HepG2 (cell line): Measurements from ENCODE around the gene SPCS2. TPM values are rescaled to one million over a fixed set of nuclear protein-coding genes. Genes with fewer than 3 reads are reported as not detected.

Experiments used
- ATAC-seq: fragments of 200-7000 bp; cut with Tn5 transposase; 3 replicates; pipeline ENCODE4 v1.9.1; 2020; ENCODE audit warnings: mild to moderate bottlenecking, moderate library complexity
- BruUV-seq: library from RNA; stranded (reverse); fragments of 400-500 nt; replicated peaks from 2 replicates; lab custom pipeline; 2021; lab: Mats Ljungman, UMichigan
- CTCF ChIA-PET: fragments of 300-600 bp; formaldehyde crosslinking; extraction: SDS; loops from one replicate; lab custom pipeline; 2021; ENCODE audit warnings: low total read pairs, inconsistent platforms, low intra/inter-chr PET ratio; lab: Yijun Ruan, JAX
- POLR2A ChIA-PET: fragments of 350-600 bp; sonication (Branson Sonifier 250); formaldehyde crosslinking; loops from one replicate; lab custom pipeline; 2020; ENCODE audit warnings: antibody characterized with exemption, inconsistent platforms; lab: Yijun Ruan, JAX
- DNase-seq: peaks from one replicate; pipeline ENCODE4 v3.0.0-alpha.2; 2015; ENCODE audit warnings: low spot score
- FAIRE-seq: peaks from 3 replicates; lab custom pipeline; 2011; peaks lifted over from hg19 to GRCh38; lab: Jason Lieb, UNC
- H2AFZ ChIP-seq: one replicate; pipeline ENCODE4 v1.6.1; 2011; ENCODE audit warnings: low read length, inconsistent platforms
- H3K27ac ChIP-seq: fragments of 300-600 bp; 3 replicates; pipeline ENCODE4 v1.8.0; 2011; ENCODE audit warnings: mixed run types, mild to moderate bottlenecking, mixed read lengths, low read length, inconsistent platforms; ENCODE audit not compliant: insufficient read depth; ENCODE audit errors: extremely low read length
- H3K27me3 ChIP-seq, 2 experiments: fragments of 200-600 bp in 1 of 2; 2 replicates in 1 of 2; 3 replicates in 1 of 2; pipeline versions ENCODE4 v1.6.0 to v1.8.0; 2011; ENCODE audit warnings: low read length in 2 of 2, mild to moderate bottlenecking in 2 of 2, moderate library complexity in 2 of 2, inconsistent platforms in 1 of 2; ENCODE audit not compliant: insufficient read depth in 2 of 2, control insufficient read depth in 1 of 2
- H3K36me3 ChIP-seq, 2 experiments: fragments of 200-600 bp in 1 of 2; replicated peaks in 1 of 2; 2 replicates in 1 of 2; 3 replicates in 1 of 2; pipeline versions ENCODE4 v1.5.1 to v1.8.0; 2011; ENCODE audit warnings: low read length in 2 of 2, inconsistent platforms in 1 of 2; ENCODE audit not compliant: insufficient read depth in 2 of 2, control insufficient read depth in 1 of 2
- H3K4me1 ChIP-seq: 2 replicates; pipeline ENCODE4 v1.5.1; 2012; ENCODE audit warnings: low read length, inconsistent platforms; ENCODE audit not compliant: insufficient read depth
- H3K4me2 ChIP-seq: 2 replicates; pipeline ENCODE4 v1.6.0; 2011; ENCODE audit warnings: low read depth, low read length, inconsistent platforms
- H3K4me3 ChIP-seq, 3 experiments: fragments of 200-600 bp in 1 of 3; sonication (generic), shearing (Covaris generic) in 1 of 3; replicated peaks in 1 of 3; 2 replicates each; pipeline ENCODE4 v1.5.1; 2011 to 2016; ENCODE audit warnings: low read length in 3 of 3, inconsistent platforms in 2 of 3, low read depth in 2 of 3, mild to moderate bottlenecking in 2 of 3, control low read depth in 1 of 3, mixed read lengths in 1 of 3; ENCODE audit not compliant: insufficient read depth in 1 of 3
- H3K79me2 ChIP-seq: one replicate; pipeline ENCODE4 v1.6.1; 2011; ENCODE audit warnings: low read length, inconsistent platforms; ENCODE audit not compliant: insufficient read depth
- H3K9ac ChIP-seq: 2 replicates; pipeline ENCODE4 v1.6.0; 2011; ENCODE audit warnings: mild to moderate bottlenecking, low read depth, low read length, inconsistent platforms; ENCODE audit not compliant: insufficient read depth
- H3K9me3 ChIP-seq: 2 replicates; pipeline ENCODE4 v1.5.1; 2012; ENCODE audit warnings: mild to moderate bottlenecking, low read length
- H4K20me1 ChIP-seq: 2 replicates; pipeline ENCODE4 v1.6.0; 2011; ENCODE audit warnings: inconsistent platforms, mild to moderate bottlenecking, low read length, moderate library complexity; ENCODE audit not compliant: insufficient read depth
- DNMT1 ChIP-seq: sonication (generic); formaldehyde crosslinking; IDR thresholded peaks from 2 replicates; pipeline ENCODE4 v1.5.1; 2020; ENCODE audit warnings: mild to moderate bottlenecking, missing genetic modification reagents
- FOXJ3 ChIP-seq: sonication (generic); formaldehyde crosslinking; IDR thresholded peaks from 2 replicates; pipeline ENCODE4 v1.4.0; 2020; ENCODE audit warnings: missing genetic modification reagents, mild to moderate bottlenecking, borderline replicate concordance
- KAT8 ChIP-seq: IDR thresholded peaks from 2 replicates; pipeline ENCODE4 v1.6.1; 2016; ENCODE audit warnings: missing genetic modification reagents, missing compliant biosample characterization
- KIAA2018 ChIP-seq: sonication (generic); formaldehyde crosslinking; IDR thresholded peaks from 2 replicates; pipeline ENCODE4 v1.5.0; 2020; ENCODE audit warnings: mild to moderate bottlenecking, missing genetic modification reagents, borderline replicate concordance
- PLSCR1 ChIP-seq: sonication (generic); formaldehyde crosslinking; IDR thresholded peaks from 2 replicates; pipeline ENCODE4 v1.5.0; 2020; ENCODE audit warnings: missing genetic modification reagents, mild to moderate bottlenecking, borderline replicate concordance
- SUZ12 ChIP-seq: fragments of 150-350 bp; IDR thresholded peaks from 2 replicates; pipeline ENCODE4 v1.6.1; 2014; ENCODE audit warnings: low read depth, low read length
- ZBTB21 ChIP-seq: sonication (generic); formaldehyde crosslinking; IDR thresholded peaks from 2 replicates; pipeline ENCODE4 v1.4.0; 2020; ENCODE audit warnings: missing genetic modification reagents
- ZNF615 ChIP-seq: sonication (generic); formaldehyde crosslinking; IDR thresholded peaks from 2 replicates; pipeline ENCODE4 v1.5.0; 2020; ENCODE audit warnings: mild to moderate bottlenecking, missing genetic modification reagents, borderline replicate concordance
- ZNF629 ChIP-seq: sonication (generic); formaldehyde crosslinking; conservative IDR thresholded peaks from 2 replicates; pipeline ENCODE4 v1.5.0; 2020; ENCODE audit warnings: missing genetic modification reagents
- ZNF749 ChIP-seq: sonication (generic); formaldehyde crosslinking; IDR thresholded peaks from 2 replicates; pipeline ENCODE4 v1.8.0; 2022; ENCODE audit warnings: mild to moderate bottlenecking, missing genetic modification reagents, moderate library complexity, borderline replicate concordance
- WGBS: methylation state at CpG from one replicate; pipeline ENCODE4 v1.1.6; 2017; ENCODE audit warnings: low lambda C conversion rate; 5-methylcytosine and 5-hydroxymethylcytosine counted together
- in situ Hi-C: cut with HindIII; loops from 2 replicates; pipeline ENCODE4 v1.10.0; 2017; ENCODE audit warnings: low pct_unique_long_range_greater_than_20kb; ENCODE audit not compliant: extremely low pct_ligation_motif_present
- intact Hi-C: fragments of 100-400 bp; cut with micrococcal nuclease; formaldehyde crosslinking; loops from one replicate; pipeline ENCODE4 v1.10.0; 2022; ENCODE audit not compliant: unreplicated experiment
- polyA plus RNA-seq, 8 experiments: library from polyadenylated mRNA; depleted of rRNA in 3 of 8; stranded (reverse) in 7 of 8; unstranded in 1 of 8; fragments of >200 nt; fragmentation: Illumina TruSeq in 4 of 8; extraction: Trizol in 4 of 8; gene quantifications; 2 replicates each; pipeline versions ENCODE4 v1.2.1 to v1.2.3, GENCODE V29; 2011 to 2016; ENCODE audit warnings: low read depth in 4 of 8, missing spikeins in 1 of 8, mixed read lengths in 1 of 8; ENCODE audit not compliant: insufficient read depth in 1 of 8
- total RNA-seq, 5 experiments: library from RNA; depleted of rRNA; stranded (reverse); fragments of >200 nt; fragmentation: Illumina TruSeq; extraction: Trizol; gene quantifications; 2 replicates each; pipeline ENCODE4 v1.2.3, GENCODE V29; 2016; ENCODE audit warnings: low read depth in 1 of 5

SPCS2 gene
- total and polyA plus RNA-seq, 2 of the 13 experiments (the other 11 are each of a cell fraction or from before 2014, with no cell fraction given), result 87.3 to 142 TPM

GRCh38 chr11:74978041-74978440 lies 29.0 kb downstream of the SPCS2 start:
- ChIA-PET CTCF (no interaction called here), POLR2A (no interaction called here)
- Histone ChIP-seq H3K9me3 (no peaks in the 10 kb centered on the region), H3K27ac (no peak overlapping the region), H3K36me3 (peaks cover 14 to 40% of the 10 kb centered on the region in 2 experiments), H3K27me3 (no peaks in the 10 kb centered on the region), H4K20me1 (no peaks in the 10 kb centered on the region), H2AFZ (no peak overlapping the region), H3K79me2 (no peaks in the 10 kb centered on the region), H3K4me3 (no peak overlapping the region), H3K9ac (no peak overlapping the region), H3K4me1 (peaks cover 40% of the 10 kb centered on the region), H3K4me2 (no peak overlapping the region)
- intact Hi-C loops, result no loop called here
- TF ChIP-seq ZNF629 (CRISPR knock-in tag), result 0 out of 2 replicates have a peak, but pooled peaks have one; percentile 23
- TF ChIP-seq DNMT1 (CRISPR knock-in tag), result no peak
- 99% methylated on average over 4 of the region's 4 CpGs for WGBS
- FAIRE-seq, result no peak
- DNase-seq, result no peak
- BruUV-seq, result no TSS peak
- no peak for ATAC-seq
- in situ Hi-C loops, result no loop called here

GRCh38 chr11:74980634-74981033 lies 31.6 kb downstream of the SPCS2 start:
- in situ Hi-C loops, result no loop called here
- FAIRE-seq, result no peak
- no peak for DNase-seq
- H3K4me2 ChIP-seq, result no peak overlapping the region
- no peak overlapping the region for H3K4me3 ChIP-seq
- no peak overlapping the region for H3K9ac ChIP-seq
- no peaks in the 10 kb centered on the region for H3K9me3 ChIP-seq
- H3K4me1 ChIP-seq, result peaks cover 56% of the 10 kb centered on the region
- ATAC-seq, result no peak
- ChIA-PET CTCF (no interaction called here), POLR2A (no interaction called here)
- no peaks in the 10 kb centered on the region for H4K20me1 ChIP-seq
- no peaks in the 10 kb centered on the region for H3K79me2 ChIP-seq
- intact Hi-C loops, result no loop called here
- no peak overlapping the region for H2AFZ ChIP-seq
- WGBS, result 96% methylated on average over 2 of the region's 2 CpGs
- peaks cover 8 to 19% of the 10 kb centered on the region in 2 experiments; a peak in 4 of 5 replicates for H3K36me3 ChIP-seq
- BruUV-seq, result no TSS peak
- no peak overlapping the region for H3K27ac ChIP-seq
- no peaks in the 10 kb centered on the region for H3K27me3 ChIP-seq
- no peak for TF ChIP-seq PLSCR1 (CRISPR knock-in tag)
- TF ChIP-seq ZBTB21, result no peak
- no peak for TF ChIP-seq ZNF749 (CRISPR knock-in tag)
- no peak for TF ChIP-seq SUZ12
- TF ChIP-seq FOXJ3 (CRISPR knock-in tag), result no peak
- no peak for TF ChIP-seq KIAA2018 (CRISPR knock-in tag)
- TF ChIP-seq KAT8 (CRISPR knock-in tag), result no peak
- no peak for TF ChIP-seq ZNF615 (CRISPR knock-in tag)
